ENCODE data around the gene DAND5.

The DAND5 gene

GRCh38 chr19:12991296-12991695, 21.9 kb downstream of the DAND5 start:
- in situ Hi-C loops (cut with MboI; ENCODE audit: low sequenced_read_pairs), result no loop called here

- in situ Hi-C loops (cut with MboI; ENCODE audit: low sequenced_read_pairs), result no loop called here
Measured at GRCh38 chr19:12992729-12993128, 23.4 kb downstream of the DAND5 start.

GRCh38 chr19:12993562-12993961, 24.2 kb downstream of the DAND5 start:
- in situ Hi-C loops (cut with MboI; ENCODE audit: low sequenced_read_pairs), result no loop called here

- in situ Hi-C loops (cut with MboI; ENCODE audit: low sequenced_read_pairs), result no loop called here
Measured at GRCh38 chr19:12994701-12995595, 25.6 kb downstream of the DAND5 start, which contains the start of gene NFIX. TSS of gene NFIX (plus strand) at chr19:12995475. CDS start at chr19:12995838, 363 bp downstream.

GRCh38 chr19:12995596-12996405, 26.4 kb downstream of the DAND5 start:
- in situ Hi-C loops (cut with MboI; ENCODE audit: low sequenced_read_pairs), result no loop called here

- in situ Hi-C loops (cut with MboI; ENCODE audit: low sequenced_read_pairs), result no loop called here
Measured at GRCh38 chr19:12996406-12997094, 27.2 kb downstream of the DAND5 start.

GRCh38 chr19:12997179-12997966, 28.0 kb downstream of the DAND5 start:
- in situ Hi-C loops (cut with MboI; ENCODE audit: low sequenced_read_pairs), result no loop called here

- in situ Hi-C loops (cut with MboI; ENCODE audit: low sequenced_read_pairs), result no loop called here
Measured at GRCh38 chr19:12997967-12998940, 28.9 kb downstream of the DAND5 start.

- in situ Hi-C loops (cut with MboI; ENCODE audit: low sequenced_read_pairs), result no loop called here
Measured at GRCh38 chr19:13001166-13001501, 31.8 kb downstream of the DAND5 start.

- in situ Hi-C loops (cut with MboI; ENCODE audit: low sequenced_read_pairs), result no loop called here
Measured at GRCh38 chr19:13001502-13002165, 32.3 kb downstream of the DAND5 start.

GRCh38 chr19:13002166-13002898, 33.0 kb downstream of the DAND5 start:
- in situ Hi-C loops (cut with MboI; ENCODE audit: low sequenced_read_pairs), result no loop called here

- in situ Hi-C loops (cut with MboI; ENCODE audit: low sequenced_read_pairs), result no loop called here
Measured at GRCh38 chr19:13003081-13003480, 33.7 kb downstream of the DAND5 start.

GRCh38 chr19:13004273-13004672, 34.9 kb downstream of the DAND5 start:
- in situ Hi-C loops (cut with MboI; ENCODE audit: low sequenced_read_pairs), result no loop called here

- in situ Hi-C loops (cut with MboI; ENCODE audit: low sequenced_read_pairs), result no loop called here
Measured at GRCh38 chr19:13005253-13005652, 35.9 kb downstream of the DAND5 start.

- in situ Hi-C loops (cut with MboI; ENCODE audit: low sequenced_read_pairs), result no loop called here
Measured at GRCh38 chr19:13005861-13006370, 36.5 kb downstream of the DAND5 start.

GRCh38 chr19:13006431-13007281, 37.3 kb downstream of the DAND5 start:
- in situ Hi-C loops (cut with MboI; ENCODE audit: low sequenced_read_pairs), result no loop called here

All from hTERT RPE-1 (cell line).